Endometrial microvascular endothelial cells (primary cell): Measurements from ENCODE around the gene CTBP1. TPM values are rescaled to one million over a fixed set of nuclear protein-coding genes. Genes with fewer than 3 reads are reported as not detected.

Experiments
- in situ Hi-C: cut with HindIII; loops from 2 replicates; pipeline ENCODE4 v1.10.0; 2017; ENCODE audit warnings: low sequenced_read_pairs, low pct_unique_long_range_greater_than_20kb; ENCODE audit errors: inconsistent ontology term
- total RNA-seq: library from RNA; depleted of rRNA; stranded (reverse); fragments of >200 nt; gene quantifications from one replicate; pipeline ENCODE4 v1.2.3, GENCODE V29; 2015; ENCODE audit errors: inconsistent ontology term

The CTBP1 gene
- total RNA-seq, 1 donor from 2014 or later, result 237 TPM

- in situ Hi-C loops, result no loop called here
These were observed 37.0 kb upstream of the CTBP1 start for GRCh38 chr4:1285790-1286553.

DNA sequence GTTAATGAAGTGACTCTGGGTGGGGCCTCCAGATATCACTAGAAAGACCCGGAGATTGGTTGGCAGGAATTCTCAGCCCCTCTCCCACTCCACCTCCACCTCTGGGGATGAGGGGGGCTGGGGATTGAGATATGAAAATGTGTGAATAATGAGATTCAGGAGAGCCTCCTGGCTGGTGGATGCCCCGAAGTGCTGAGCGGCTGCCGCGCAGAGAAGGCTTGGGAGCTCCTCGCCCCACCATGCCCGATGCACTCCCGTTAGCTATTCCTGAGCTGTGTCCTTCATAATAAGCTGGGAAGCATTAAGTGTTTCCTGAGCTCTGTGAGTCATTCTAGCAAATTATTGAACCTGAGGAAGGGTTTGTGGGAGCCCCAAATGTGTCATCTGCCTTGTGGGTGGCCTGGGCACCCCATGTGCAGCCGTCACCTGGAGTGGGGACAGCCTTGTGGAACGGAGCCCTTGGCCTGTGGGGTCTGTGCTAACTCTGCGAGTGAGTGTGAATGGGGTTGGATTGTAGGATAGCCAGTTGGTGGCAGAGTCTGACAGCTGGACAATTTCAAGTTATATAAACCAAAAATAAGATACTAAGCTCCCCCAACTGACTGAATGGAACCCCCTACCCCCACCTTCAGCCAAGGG is 36.3 kb upstream of the CTBP1 start:
- in situ Hi-C loops, result no loop called here

- in situ Hi-C loops, result no loop called here
These were observed 34.8 kb upstream of the CTBP1 start for GRCh38 chr4:1283711-1284110.

DNA sequence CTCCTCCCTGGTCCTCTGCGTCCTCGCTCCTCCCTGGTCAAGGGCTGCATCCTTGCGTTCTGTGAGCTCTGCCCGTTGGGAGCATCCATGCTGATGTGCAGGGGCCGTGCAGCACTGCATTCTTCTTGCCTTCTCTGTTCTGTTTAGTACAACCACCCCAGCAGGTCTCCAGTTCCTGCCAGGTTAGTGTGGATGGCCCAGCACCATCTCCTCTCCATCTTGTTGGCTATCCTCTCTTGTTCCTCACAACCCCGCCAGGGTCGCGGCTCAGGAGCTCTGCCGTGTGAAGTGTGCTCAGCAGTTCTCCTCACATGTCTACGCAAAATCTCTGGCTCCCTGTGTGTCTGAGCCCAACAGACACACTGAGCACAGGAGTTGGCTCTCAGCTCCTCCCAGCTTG is 30.3 kb upstream of the CTBP1 start:
- in situ Hi-C loops, result no loop called here

- in situ Hi-C loops, result no loop called here
These were observed 29.0 kb upstream of the CTBP1 start for GRCh38 chr4:1277667-1278665.

DNA sequence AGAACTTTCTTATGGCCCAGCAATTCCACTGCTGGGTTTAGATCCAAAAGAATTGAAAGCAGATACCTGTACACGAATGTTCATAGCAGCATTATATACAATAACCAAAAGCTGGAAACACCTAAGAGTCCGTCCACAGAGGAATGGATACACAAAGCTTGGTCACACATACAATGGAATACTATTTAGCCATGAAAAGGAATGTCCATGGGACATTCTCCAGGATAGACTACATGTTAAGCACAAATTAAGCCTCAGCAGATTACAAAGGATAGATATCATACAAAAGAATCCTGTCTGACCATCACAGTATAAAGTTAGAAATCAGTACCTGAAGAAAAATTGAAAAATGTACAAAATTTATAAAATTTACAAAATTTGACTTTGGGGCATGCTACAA is 28.1 kb upstream of the CTBP1 start:
- in situ Hi-C loops, result no loop called here

DNA sequence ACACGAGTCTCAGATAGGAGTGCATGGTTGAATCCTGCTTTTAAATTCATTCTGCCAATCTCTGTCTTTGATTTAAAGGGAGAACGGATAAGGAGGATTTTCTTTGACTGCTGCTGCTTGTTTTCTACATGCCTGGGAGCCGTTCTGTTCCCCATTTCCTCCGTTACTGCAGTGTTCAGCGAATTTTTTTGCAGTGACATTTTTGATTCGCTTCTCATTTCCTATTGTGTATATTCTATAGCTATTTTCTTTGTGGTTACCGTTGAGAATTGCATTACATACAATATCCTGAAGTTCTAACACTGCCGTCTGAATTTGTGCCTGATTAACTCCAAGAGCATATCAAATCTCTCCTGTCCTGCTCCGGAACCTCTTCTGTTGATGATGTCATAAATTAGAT is 25.9 kb upstream of the CTBP1 start:
- in situ Hi-C loops, result no loop called here

DNA sequence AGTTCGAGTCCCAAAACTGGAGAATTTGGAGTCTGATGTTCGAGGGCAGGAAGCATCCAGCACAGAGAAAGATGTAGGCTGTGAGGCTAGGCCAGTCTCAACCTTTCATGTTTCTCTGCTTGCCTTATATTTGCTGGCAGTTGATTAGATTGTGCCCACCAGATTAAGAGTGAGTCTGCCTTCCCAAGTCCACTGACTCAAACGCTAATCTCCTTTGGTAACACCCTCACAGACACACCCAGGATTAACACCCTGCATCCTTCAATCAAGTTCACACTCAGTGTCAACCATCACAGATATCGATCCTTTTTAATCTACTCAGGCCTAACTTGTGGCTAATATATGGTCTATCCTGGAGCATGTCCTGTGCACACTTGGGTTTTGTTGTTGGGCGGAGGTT is 22.8 kb upstream of the CTBP1 start:
- in situ Hi-C loops, result no loop called here

GRCh38 chr4:1269209-1269608 is 20.3 kb upstream of the CTBP1 start:
- in situ Hi-C loops, result no loop called here

- in situ Hi-C loops, result no loop called here
These were observed 18.2 kb upstream of the CTBP1 start for GRCh38 chr4:1266881-1267763.

- in situ Hi-C loops, result no loop called here
These were observed 16.4 kb upstream of the CTBP1 start for GRCh38 chr4:1265351-1265750.

GRCh38 chr4:1264942-1265341 is 16.0 kb upstream of the CTBP1 start:
- in situ Hi-C loops, result no loop called here

DNA sequence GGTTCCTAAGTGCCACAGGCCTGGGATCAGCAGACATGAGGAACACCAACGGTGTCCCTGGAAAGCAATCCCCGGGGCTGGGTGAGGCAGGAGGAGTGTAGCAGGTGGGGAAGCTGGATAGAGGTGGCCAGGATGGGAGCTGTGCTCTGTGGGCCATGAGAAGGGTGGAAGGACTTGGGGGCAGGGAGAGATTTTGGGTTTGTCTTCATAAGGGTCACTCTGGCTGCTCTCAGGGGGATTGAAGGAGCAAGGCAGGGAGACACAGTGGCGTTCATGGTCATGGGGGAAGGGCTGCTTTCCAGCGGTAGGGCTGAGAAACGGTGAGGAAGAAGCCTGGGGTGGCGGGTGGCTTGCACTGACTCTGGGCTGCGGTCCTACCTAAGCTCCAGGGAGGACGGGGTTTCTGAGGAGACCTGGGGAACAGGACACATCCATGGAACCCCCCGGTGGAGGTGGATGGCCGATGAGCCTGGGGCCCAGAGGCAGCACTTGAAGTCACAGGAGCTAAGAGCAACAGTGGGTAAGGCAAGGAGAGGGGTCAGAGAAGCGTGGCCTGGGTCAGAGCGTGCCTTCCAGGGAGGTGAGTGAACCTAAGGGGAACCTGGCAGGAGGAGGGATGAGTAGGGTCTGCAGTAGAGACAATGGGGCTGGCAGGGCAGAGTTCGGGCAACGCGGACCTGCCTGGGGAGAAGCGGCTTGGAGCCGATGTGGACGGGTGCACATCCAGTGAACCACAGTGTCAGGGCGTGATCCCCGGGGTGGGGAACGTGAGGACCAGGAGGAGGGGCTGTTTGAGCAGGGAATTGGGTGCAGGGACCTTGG is 12.4 kb upstream of the CTBP1 start:
- in situ Hi-C loops, result no loop called here

- in situ Hi-C loops, result no loop called here
These were observed 11.6 kb upstream of the CTBP1 start for GRCh38 chr4:1260418-1261106.

DNA sequence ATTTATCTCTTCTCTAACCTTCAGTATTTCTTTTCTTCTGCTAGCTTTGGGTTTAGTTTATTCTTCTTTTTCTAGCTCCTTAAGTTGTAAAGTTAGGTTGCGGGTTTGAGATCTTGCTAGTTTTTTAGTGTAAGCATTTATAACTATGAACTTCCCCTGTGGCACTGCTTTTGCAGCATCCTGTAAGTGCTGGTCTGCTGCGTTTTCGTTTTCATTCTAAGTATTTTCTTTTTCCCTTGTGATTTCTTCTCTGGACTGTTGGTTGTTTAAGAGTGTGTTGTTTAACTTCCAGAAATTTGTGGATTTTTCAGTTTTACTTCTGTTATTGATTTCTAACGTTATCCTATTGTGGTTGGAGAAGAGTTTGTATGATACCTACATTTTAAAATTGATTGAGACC is 11.0 kb upstream of the CTBP1 start:
- in situ Hi-C loops, result no loop called here

DNA sequence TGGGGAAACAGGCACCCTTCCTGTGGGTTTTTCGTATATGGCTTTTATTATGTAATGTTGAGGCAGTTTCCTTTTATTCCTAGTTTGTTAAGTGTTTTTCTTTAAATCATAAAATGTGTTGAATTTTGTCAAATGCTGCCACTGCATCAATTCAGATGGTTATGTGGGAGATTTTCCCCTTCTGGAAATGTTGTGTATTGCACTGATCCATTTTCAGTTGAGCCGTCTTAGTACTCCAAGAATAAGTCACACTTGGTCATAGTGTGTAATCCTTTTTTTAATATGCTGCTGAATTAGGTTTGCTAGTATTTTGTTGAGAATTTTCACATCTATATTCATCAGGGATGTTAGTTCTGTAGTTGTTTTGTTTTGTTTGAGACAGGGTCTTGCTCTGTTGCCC is 9.5 kb upstream of the CTBP1 start:
- in situ Hi-C loops, result no loop called here

DNA sequence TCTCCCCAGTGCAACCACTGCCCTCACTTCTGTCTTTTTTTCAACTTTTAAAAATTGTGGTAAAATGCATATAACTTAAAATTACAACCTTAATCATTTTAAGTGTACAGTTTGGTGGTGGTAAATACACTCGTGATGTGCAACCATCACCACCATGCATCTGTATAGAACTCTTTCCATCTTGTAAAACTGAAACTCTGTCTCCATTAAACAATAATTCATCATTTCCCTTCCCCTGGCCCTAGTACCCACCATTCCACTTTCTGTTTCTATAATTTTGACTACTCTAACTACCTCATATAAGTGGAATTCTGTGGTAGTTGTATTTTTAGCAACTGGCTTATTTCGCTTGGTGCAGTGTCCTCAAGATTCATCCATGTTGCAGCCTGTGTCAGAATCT is 6.8 kb upstream of the CTBP1 start:
- in situ Hi-C loops, result no loop called here
